ENCODE measurements around the gene TP53RK.

GRCh38 chr20:46710153-46710913 is 21.1 kb upstream of the TP53RK start:
- TF ChIP-seq POU2F2 (IDR thresholded peaks at IDR 0.05; ENCODE audit: low read depth, low read length): no peak
- TF ChIP-seq POLR2A (IDR thresholded peaks at IDR 0.05; ENCODE audit: low read depth, low read length): no peak
